Neuronal stem cell (in vitro differentiated cells): ENCODE data around the gene TMEM108.

Experiments
- DNase-seq: peaks from one replicate; pipeline ENCODE4 v3.0.0-alpha.2; 2013; ENCODE audit warnings: low spot score
- H2AFZ ChIP-seq: one replicate; pipeline ENCODE4 v1.6.1; 2013; ENCODE audit warnings: mild to moderate bottlenecking, low read length, inconsistent platforms
- H2AK5ac ChIP-seq: 2 replicates; pipeline ENCODE4 v1.6.1; 2013; ENCODE audit warnings: low read depth, mild to moderate bottlenecking, inconsistent platforms, low read length, moderate library complexity, mixed read lengths
- H2BK120ac ChIP-seq: 2 replicates; pipeline ENCODE4 v1.6.1; 2013; ENCODE audit warnings: low read depth, mild to moderate bottlenecking, inconsistent platforms, low read length, moderate library complexity, mixed read lengths
- H2BK12ac ChIP-seq: one replicate; pipeline ENCODE4 v1.6.1; 2013; ENCODE audit warnings: low read length, inconsistent platforms
- H2BK15ac ChIP-seq: 2 replicates; pipeline ENCODE4 v1.6.1; 2013; ENCODE audit warnings: mild to moderate bottlenecking, low read length, inconsistent platforms, mixed read lengths
- H2BK5ac ChIP-seq: one replicate; pipeline ENCODE4 v1.6.1; 2013; ENCODE audit warnings: inconsistent platforms, mild to moderate bottlenecking, low read length, moderate library complexity
- H3K14ac ChIP-seq: one replicate; pipeline ENCODE4 v1.6.1; 2013; ENCODE audit warnings: low read length, inconsistent platforms
- H3K18ac ChIP-seq: 2 replicates; pipeline ENCODE4 v1.6.1; 2013; ENCODE audit warnings: low read length, inconsistent platforms
- H3K23ac ChIP-seq: 2 replicates; pipeline ENCODE4 v1.6.1; 2013; ENCODE audit warnings: low read depth, mild to moderate bottlenecking, mixed read lengths, low read length, inconsistent platforms; ENCODE audit not compliant: poor library complexity
- H3K27ac ChIP-seq: replicated peaks from 3 replicates; pipeline ENCODE4 v1.5.1; 2013; ENCODE audit warnings: low read length, inconsistent platforms
- H3K27me3 ChIP-seq, 3 experiments: 2 replicates each; pipeline ENCODE4 v1.6.1; 2013; ENCODE audit warnings: low read length in 3 of 3, mild to moderate bottlenecking in 2 of 3, inconsistent platforms in 1 of 3, low read depth in 1 of 3, mixed read lengths in 1 of 3, moderate library complexity in 1 of 3; ENCODE audit not compliant: control insufficient read depth in 3 of 3, insufficient read depth in 3 of 3
- H3K36me3 ChIP-seq, 2 donors: replicated peaks in 1 of 2; 2 replicates each; pipeline ENCODE4 v1.6.1; 2013; ENCODE audit warnings: low read length in 2 of 2; ENCODE audit not compliant: control insufficient read depth in 2 of 2, insufficient read depth in 2 of 2
- H3K4ac ChIP-seq: 2 replicates; pipeline ENCODE4 v1.6.1; 2013; ENCODE audit warnings: inconsistent platforms, mild to moderate bottlenecking, low read length, moderate library complexity
- H3K4me1 ChIP-seq, 2 donors: 1 replicate in 1 of 2; 2 replicates in 1 of 2; pipeline ENCODE4 v1.6.1; 2013; ENCODE audit warnings: low read length in 2 of 2, low read depth in 1 of 2; ENCODE audit not compliant: control insufficient read depth in 2 of 2, insufficient read depth in 1 of 2
- H3K4me2 ChIP-seq: one replicate; pipeline ENCODE4 v1.6.1; 2013; ENCODE audit warnings: mild to moderate bottlenecking, low read length, inconsistent platforms; ENCODE audit not compliant: insufficient read depth, poor library complexity, severe bottlenecking
- H3K4me3 ChIP-seq, 2 donors: 2 replicates each; pipeline ENCODE4 v1.5.1; 2013; ENCODE audit warnings: low read length in 2 of 2, mild to moderate bottlenecking in 2 of 2, inconsistent platforms in 1 of 2, moderate library complexity in 1 of 2
- H3K79me1 ChIP-seq: one replicate; pipeline ENCODE4 v1.6.1; 2013; ENCODE audit warnings: low read depth, mild to moderate bottlenecking, inconsistent platforms, low read length, moderate library complexity
- H3K9ac ChIP-seq: one replicate; pipeline ENCODE4 v1.6.1; 2013; ENCODE audit warnings: mild to moderate bottlenecking, low read depth, low read length, inconsistent platforms; ENCODE audit not compliant: poor library complexity
- H3K9me3 ChIP-seq, 2 donors: replicated peaks in 1 of 2; 2 replicates each; pipeline versions ENCODE3 to v1.6.1; 2013; ENCODE audit warnings: low read length in 2 of 2, mild to moderate bottlenecking in 2 of 2, inconsistent platforms in 1 of 2, low read depth in 1 of 2, mixed read lengths in 1 of 2, moderate library complexity in 1 of 2; ENCODE audit not compliant: control insufficient read depth in 2 of 2, insufficient read depth in 1 of 2
- H4K8ac ChIP-seq: one replicate; pipeline ENCODE4 v1.6.1; 2013; ENCODE audit warnings: low read depth, mild to moderate bottlenecking, inconsistent platforms, low read length, moderate library complexity
- H4K91ac ChIP-seq: one replicate; pipeline ENCODE4 v1.6.1; 2013; ENCODE audit warnings: low read length, low read depth, mild to moderate bottlenecking, inconsistent platforms; ENCODE audit not compliant: poor library complexity
- WGBS, 2 donors: extraction: QIAGEN DNeasy Blood & Tissue Kit; methylation state at CpG; one replicate each; pipeline ENCODE4 v1.1.7; 2013; ENCODE audit warnings: missing lambda C conversion rate in 2 of 2, mixed read lengths in 1 of 2; ENCODE audit not compliant: insufficient read length in 2 of 2, insufficient replicate concordance in 1 of 2; ENCODE audit errors: extremely low coverage in 2 of 2; 5-methylcytosine and 5-hydroxymethylcytosine counted together

TMEM108 gene

GRCh38 chr3:133445108-133445507 is 406.9 kb downstream of the TMEM108 start:
- Histone ChIP-seq H3K18ac (no peak overlapping the region), H2BK120ac (no peak overlapping the region), H2BK12ac (no peak overlapping the region), H3K4me1 (peaks cover 0 to 2% of the 10 kb centered on the region in 2 donors), H2BK15ac (no peak overlapping the region), H3K27ac (no peak overlapping the region), H3K4me2 (no peak overlapping the region), H4K8ac (no peak overlapping the region), H2AFZ (no peak overlapping the region), H3K79me1 (no peaks in the 10 kb centered on the region), H3K27me3 (no peaks in the 10 kb centered on the region), H3K23ac (no peak overlapping the region), H3K4ac (no peak overlapping the region), H3K14ac (no peak overlapping the region), H2BK5ac (no peak overlapping the region), H2AK5ac (no peak overlapping the region), H3K36me3 (no peaks in the 10 kb centered on the region), H3K9ac (no peak overlapping the region), H4K91ac (no peak overlapping the region), H3K9me3 (no peaks in the 10 kb centered on the region), H3K4me3 (no peak overlapping the region)
- WGBS, 2 donors = no CpG with 5 or more reads among the region's 2 CpGs
- no peak for DNase-seq
